ENCODE results near the gene DKK3.

DKK3 gene

GRCh38 chr11:11969380-11970215 lies 38.8 kb downstream of the DKK3 start:
- TF ChIP-seq CTCF (IDR thresholded peaks at IDR 0.05; ENCODE audit: control insufficient read depth, insufficient read depth, low read depth, low read length, missing control alignments) = no peak
- DNase-seq (ENCODE audit: low read depth) = no peak
- H3K4me3 ChIP-seq (ENCODE audit: control insufficient read depth, low read depth, low read length) = no peak overlapping the region

GRCh38 chr11:11968511-11969280 lies 39.7 kb downstream of the DKK3 start:
- DNase-seq (ENCODE audit: low read depth) = no peak
- no peak for TF ChIP-seq CTCF (IDR thresholded peaks at IDR 0.05; ENCODE audit: control insufficient read depth, insufficient read depth, low read depth, low read length, missing control alignments)

DNA sequence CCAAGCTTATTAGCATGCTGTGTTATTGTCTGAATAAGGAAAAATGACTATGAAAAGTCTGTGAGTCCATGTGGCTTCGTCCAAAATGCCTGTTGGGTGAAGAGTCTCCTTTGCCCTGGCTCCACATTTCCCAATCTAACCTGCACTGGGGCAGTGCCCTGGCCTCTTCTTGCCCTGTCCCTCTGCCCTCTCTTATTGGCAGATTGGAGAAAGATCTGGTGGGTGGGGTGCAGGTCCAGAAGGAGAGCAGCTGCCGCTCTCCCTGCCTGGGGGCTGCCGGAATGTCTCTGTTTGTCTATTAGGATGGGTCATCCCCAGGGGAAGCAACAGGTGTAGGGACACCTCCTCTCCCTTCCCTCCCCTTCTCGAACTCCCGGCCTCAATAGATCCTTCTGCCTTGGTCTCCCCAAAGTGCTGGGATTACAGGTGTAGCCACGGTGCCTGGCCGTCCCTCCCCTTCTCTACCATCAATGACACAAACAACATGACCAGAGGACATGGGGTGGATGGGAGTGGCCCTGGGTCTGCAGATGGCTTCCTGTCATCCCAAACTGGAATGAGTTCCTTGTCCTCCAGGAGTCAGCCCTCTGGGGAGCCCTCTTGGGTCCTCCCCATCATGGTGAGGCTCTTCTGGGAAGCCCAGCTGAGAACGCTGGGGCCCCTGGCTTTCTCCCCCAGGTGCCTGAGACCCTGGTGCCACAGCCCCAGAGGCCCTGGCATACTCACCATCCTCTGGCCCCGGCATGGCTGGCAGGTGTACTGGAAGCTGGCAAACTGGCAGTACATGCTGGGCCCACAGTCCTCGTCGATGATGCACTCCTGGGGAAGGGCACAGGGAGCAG lies 40.5 kb downstream of the DKK3 start:
- no peak for TF ChIP-seq CTCF (IDR thresholded peaks at IDR 0.05; ENCODE audit: control insufficient read depth, insufficient read depth, low read depth, low read length, missing control alignments)
- DNase-seq (ENCODE audit: low read depth) = no peak
- no peak overlapping the region for H3K4me3 ChIP-seq (ENCODE audit: control insufficient read depth, low read depth, low read length)

More at GRCh38 chr11:11968511-11969280, 39.7 kb downstream of the DKK3 start:
- no peak overlapping the region for H3K4me3 ChIP-seq (ENCODE audit: control insufficient read depth, low read depth, low read length)

GRCh38 chr11:11966826-11967668 lies 41.4 kb downstream of the DKK3 start:
- H3K4me3 ChIP-seq (ENCODE audit: control insufficient read depth, low read depth, low read length) = no peak overlapping the region
- peak; percentile 72 for TF ChIP-seq CTCF (IDR thresholded peaks at IDR 0.05; ENCODE audit: control insufficient read depth, insufficient read depth, low read depth, low read length, missing control alignments)
- no peak for DNase-seq (ENCODE audit: low read depth)

GRCh38 chr11:11966354-11966741 lies 42.1 kb downstream of the DKK3 start:
- no peak for TF ChIP-seq CTCF (IDR thresholded peaks at IDR 0.05; ENCODE audit: control insufficient read depth, insufficient read depth, low read depth, low read length, missing control alignments)
- H3K4me3 ChIP-seq (ENCODE audit: control insufficient read depth, low read depth, low read length) = no peak overlapping the region
- DNase-seq (ENCODE audit: low read depth) = no peak
